Brain microvascular endothelial cell (primary cell): ENCODE measurements around the gene IP6K3.

Source experiments
- DNase-seq: peaks from one replicate; pipeline ENCODE4 v3.0.0-alpha.2; 2020
- H3K27ac ChIP-seq: fragments of 250-450 bp; sonication (Bioruptor Pico); 2 replicates; pipeline ENCODE4 v1.5.1; 2020; ENCODE audit warnings: mild to moderate bottlenecking, moderate library complexity
- H3K27me3 ChIP-seq: fragments of 250-450 bp; sonication (Bioruptor Pico); replicated peaks from 2 replicates; pipeline ENCODE4 v1.5.1; 2020; ENCODE audit warnings: mild to moderate bottlenecking
- H3K36me3 ChIP-seq: fragments of 250-450 bp; sonication (Bioruptor Pico); replicated peaks from 2 replicates; pipeline ENCODE4 v1.5.1; 2020; ENCODE audit warnings: mild to moderate bottlenecking
- H3K4me3 ChIP-seq: 2 replicates; pipeline ENCODE4 v1.5.1; 2011; ENCODE audit warnings: low read depth, mild to moderate bottlenecking, control low read depth, low read length, moderate library complexity
- CTCF ChIP-seq: IDR thresholded peaks from 2 replicates; pipeline ENCODE4 v1.5.1; 2011; ENCODE audit warnings: low read depth, mild to moderate bottlenecking, moderate library complexity, low read length, control low read depth, inconsistent platforms; ENCODE audit errors: missing control alignments
- in situ Hi-C: cut with HindIII; loops from 2 replicates; pipeline ENCODE4 v1.10.0; 2017; ENCODE audit warnings: low sequenced_read_pairs, low pct_ligation_motif_present

IP6K3 gene

DNA sequence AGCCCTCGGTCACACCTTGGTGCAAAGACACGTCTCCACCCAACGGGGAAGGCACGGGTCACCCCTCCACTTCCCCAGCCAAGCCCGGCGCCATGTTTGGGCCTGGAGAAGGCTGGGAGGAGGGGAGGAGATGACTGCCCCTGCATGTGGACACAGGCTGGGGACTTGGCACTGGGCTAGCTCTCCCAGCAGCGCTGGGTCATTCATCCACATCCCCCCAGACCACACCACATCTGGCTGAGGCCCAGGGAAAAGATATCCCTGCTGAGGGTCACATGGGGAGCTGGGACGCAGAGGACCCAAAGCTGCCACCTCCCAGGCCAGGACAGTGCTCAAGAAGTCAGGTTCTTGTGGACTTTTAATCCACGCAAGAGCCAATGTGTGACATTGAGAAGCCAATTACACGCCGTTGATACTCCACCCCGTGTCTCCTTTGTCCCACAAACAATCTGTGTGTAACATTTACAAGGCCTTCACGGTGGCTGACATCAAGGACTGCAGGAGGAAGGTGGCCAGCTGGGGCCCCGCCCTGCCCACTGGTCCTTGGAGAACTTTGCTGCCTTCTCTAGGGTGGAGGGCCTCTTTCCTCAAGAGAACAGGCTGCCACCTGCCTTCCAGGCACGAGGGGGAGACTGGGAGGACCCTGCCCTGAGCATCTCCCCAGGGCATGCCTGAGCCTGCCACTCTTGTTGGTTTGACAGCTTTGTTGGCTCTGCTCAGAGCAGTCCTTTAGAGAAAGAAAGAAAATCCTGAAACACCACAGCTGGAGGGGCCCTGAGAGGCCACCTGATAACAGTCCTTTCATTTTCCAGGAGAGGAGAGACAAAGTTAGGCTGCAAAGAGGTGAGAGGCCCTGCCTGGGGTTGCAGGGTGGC, 5.3 kb upstream of the IP6K3 start:
- Histone ChIP-seq H3K36me3 (no peaks in the 10 kb centered on the region), H3K27ac (no peak overlapping the region), H3K27me3 (no peaks in the 10 kb centered on the region), H3K4me3 (no peak overlapping the region)
- in situ Hi-C loops, result loop anchor here (25.0 kb wide), 1 partner anchor 385 kb away; the partner anchor contains the start of gene GRM4
- no peak for DNase-seq
- TF ChIP-seq CTCF, result no peak

DNA sequence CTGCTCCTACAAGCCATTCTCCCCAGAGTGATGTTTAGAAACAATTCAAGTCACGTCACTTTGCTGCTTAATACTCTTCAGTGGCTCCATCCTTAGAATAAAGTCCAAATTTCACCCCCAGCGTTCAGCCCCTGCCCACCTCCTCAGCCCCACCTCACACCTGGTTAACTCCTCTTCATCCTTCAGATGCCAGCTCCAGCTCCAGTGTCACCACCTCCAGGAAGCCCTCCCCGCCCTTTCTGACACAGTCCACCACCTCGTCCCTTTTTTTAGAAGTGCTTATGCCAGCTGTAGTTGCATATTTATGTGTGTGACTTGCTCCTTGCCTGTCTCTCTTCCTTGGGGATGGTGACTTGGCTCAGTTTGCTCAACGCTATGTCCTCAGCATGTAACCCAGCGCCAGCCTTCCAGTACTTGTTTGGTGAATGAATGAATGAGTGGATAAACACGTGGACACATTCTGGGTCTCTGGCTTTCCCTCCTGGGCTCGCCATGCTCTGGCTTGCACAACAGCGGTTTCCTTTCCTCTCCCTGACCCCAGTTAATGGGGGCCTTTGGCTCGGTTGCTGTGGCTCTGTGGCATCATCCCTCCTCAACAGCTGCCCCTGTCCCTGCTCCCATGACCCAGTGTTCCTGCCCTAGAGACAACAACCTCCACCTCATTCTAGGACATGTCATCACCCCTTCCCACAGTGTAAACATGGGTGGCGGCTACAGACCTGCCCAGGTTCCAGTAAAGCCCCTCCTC, 3.7 kb upstream of the IP6K3 start:
- Histone ChIP-seq H3K27ac (no peak overlapping the region), H3K36me3 (no peaks in the 10 kb centered on the region), H3K4me3 (no peak overlapping the region), H3K27me3 (no peaks in the 10 kb centered on the region)
- no peak for DNase-seq
- in situ Hi-C loops, result loop anchor here (25.0 kb wide), 1 partner anchor 387 kb away; the partner anchor contains the start of gene GRM4
- TF ChIP-seq CTCF, result no peak

DNA sequence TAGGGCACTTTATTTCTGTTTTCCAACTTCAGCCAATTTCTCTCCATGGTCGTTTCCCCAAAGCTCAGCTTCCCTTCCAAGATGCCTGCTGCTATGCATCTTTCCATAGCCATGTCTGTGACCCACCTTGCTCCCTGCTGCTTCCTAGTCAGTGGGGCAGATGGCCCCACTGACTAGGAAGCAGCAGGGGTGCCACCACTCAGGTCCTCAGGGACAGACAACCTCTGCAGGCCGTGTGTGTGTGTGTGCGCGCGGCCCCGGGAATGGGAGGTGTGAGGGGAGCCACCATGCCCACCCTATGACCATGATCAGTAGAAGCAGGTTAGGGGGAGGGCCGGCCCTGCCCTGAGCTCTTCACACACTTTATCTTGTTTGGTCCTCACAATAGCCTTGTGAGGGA, 2.7 kb upstream of the IP6K3 start:
- no peak for DNase-seq
- no peaks in the 10 kb centered on the region for H3K27me3 ChIP-seq
- no peak overlapping the region for H3K4me3 ChIP-seq
- in situ Hi-C loops, result no loop called here
- no peaks in the 10 kb centered on the region for H3K36me3 ChIP-seq
- no peak overlapping the region for H3K27ac ChIP-seq
- no peak for TF ChIP-seq CTCF

GRCh38 chr6:33748841-33749240, 2.1 kb upstream of the IP6K3 start:
- H3K27me3 ChIP-seq, result peaks cover 4% of the 10 kb centered on the region
- in situ Hi-C loops, result no loop called here

GRCh38 chr6:33747823-33748222, 1.1 kb upstream of the IP6K3 start:
- H3K27ac ChIP-seq, result no peak overlapping the region
- in situ Hi-C loops, result no loop called here
- no peak overlapping the region for H3K4me3 ChIP-seq
- H3K27me3 ChIP-seq, result peaks cover 10% of the 10 kb centered on the region
- DNase-seq, result no peak
- no peaks in the 10 kb centered on the region for H3K36me3 ChIP-seq
- TF ChIP-seq CTCF, result no peak

More at GRCh38 chr6:33748841-33749240, 2.1 kb upstream of the IP6K3 start:
- Histone ChIP-seq H3K36me3 (no peaks in the 10 kb centered on the region), H3K4me3 (no peak overlapping the region), H3K27ac (no peak overlapping the region)
- no peak for DNase-seq
- TF ChIP-seq CTCF, result no peak
